Common myeloid progenitor, CD34-positive (primary cell): ENCODE measurements around the gene RARRES2.

Source experiments
- CTCF ChIA-PET: fragments of 350-600 bp; sonication (Branson Sonifier 250); formaldehyde crosslinking; loops from one replicate; lab custom pipeline; 2021; ENCODE audit warnings: antibody characterized with exemption; lab: Charles Lee
- POLR2A ChIA-PET: fragments of 350-600 bp; sonication (Branson Sonifier 250); formaldehyde crosslinking; loops from one replicate; lab custom pipeline; 2021; ENCODE audit warnings: antibody characterized with exemption; lab: Charles Lee
- DNase-seq, 3 donors: peaks; one replicate each; pipeline versions ENCODE4 v3.0.0 to v3.0.0-alpha.2; 2013
- H3K27ac ChIP-seq, 2 experiments: 1 replicate in 1 of 2; 2 replicates in 1 of 2; pipeline ENCODE4 v1.7.0; 2013; ENCODE audit warnings: inconsistent platforms in 2 of 2, low read length in 2 of 2, mild to moderate bottlenecking in 2 of 2, low read depth in 1 of 2, moderate library complexity in 1 of 2; ENCODE audit not compliant: severe bottlenecking in 2 of 2, insufficient read depth in 1 of 2, poor library complexity in 1 of 2
- H3K27me3 ChIP-seq, 5 experiments: replicated peaks in 2 of 5; 1 replicate in 3 of 5; 2 replicates in 2 of 5; pipeline versions ENCODE4 v1.6.1 to v1.7.0; 2013; ENCODE audit warnings: low read length in 4 of 5, mild to moderate bottlenecking in 2 of 5, moderate library complexity in 2 of 5, inconsistent platforms in 1 of 5; ENCODE audit not compliant: insufficient read depth in 5 of 5, control insufficient read depth in 4 of 5
- H3K36me3 ChIP-seq, 4 experiments: 1 replicate in 2 of 4; 2 replicates in 2 of 4; pipeline versions ENCODE4 v1.6.1 to v1.7.0; 2013; ENCODE audit warnings: low read length in 3 of 4, control low read depth in 1 of 4, mild to moderate bottlenecking in 1 of 4; ENCODE audit not compliant: control insufficient read depth in 4 of 4, insufficient read depth in 4 of 4
- H3K4me1 ChIP-seq, 4 experiments: 1 replicate in 3 of 4; 2 replicates in 1 of 4; pipeline versions ENCODE4 v1.6.1 to v1.7.1; 2013; ENCODE audit warnings: low read length in 3 of 4, mild to moderate bottlenecking in 3 of 4, control low read depth in 1 of 4, inconsistent platforms in 1 of 4, moderate library complexity in 1 of 4; ENCODE audit not compliant: control insufficient read depth in 4 of 4, insufficient read depth in 4 of 4; ENCODE audit errors: control extremely low read depth in 1 of 4
- H3K4me3 ChIP-seq, 7 experiments: 1 replicate in 4 of 7; 2 replicates in 3 of 7; pipeline versions ENCODE4 v1.5.1 to v1.7.0; 2013; ENCODE audit warnings: mild to moderate bottlenecking in 7 of 7, low read length in 6 of 7, moderate library complexity in 6 of 7, inconsistent platforms in 2 of 7, low read depth in 2 of 7, control low read depth in 1 of 7; ENCODE audit not compliant: insufficient read depth in 4 of 7, control insufficient read depth in 1 of 7; ENCODE audit errors: extremely low read depth in 1 of 7
- H3K9me3 ChIP-seq, 5 experiments: 1 replicate in 4 of 5; 2 replicates in 1 of 5; pipeline versions ENCODE4 v1.6.1 to v1.7.1; 2013; ENCODE audit warnings: low read length in 4 of 5, mild to moderate bottlenecking in 2 of 5, inconsistent platforms in 1 of 5, low read depth in 1 of 5, moderate library complexity in 1 of 5; ENCODE audit not compliant: control insufficient read depth in 4 of 5, insufficient read depth in 2 of 5; ENCODE audit errors: control extremely low read depth in 1 of 5
- WGBS: methylation state at CpG from one replicate; pipeline ENCODE4 v1.1.5; 2013; ENCODE audit not compliant: insufficient coverage; 5-methylcytosine and 5-hydroxymethylcytosine counted together

Gene RARRES2

GRCh38 chr7:150377635-150378034 lies 36.2 kb upstream of the RARRES2 start:
- H3K4me3 ChIP-seq = peak overlapping the region in 1 of 7 experiments; percentile 90
- ChIA-PET CTCF (interaction anchor here (0.6 to 2.6 kb wide), 13 partner anchors 8 to 262 kb away, joined by 3 to 16 read pairs (median 3); partner anchors contain the start of genes ACTR3C, LRRC61 and REPIN1), POLR2A (interaction anchor here (1.3 to 2.3 kb wide), 3 partner anchors 9 to 22 kb away, joined by 4 to 13 read pairs (median 12); partner anchors contain the start of gene REPIN1)
- H3K27ac ChIP-seq = peak overlapping the region in 1 of 2 experiments; percentile 90
- H3K4me1 ChIP-seq = peaks cover 15 to 60% (median 40%) of the 10 kb centered on the region in 4 experiments
- DNase-seq = no peak
- H3K9me3 ChIP-seq = no peaks in the 10 kb centered on the region
- no peaks in the 10 kb centered on the region for H3K27me3 ChIP-seq
- H3K36me3 ChIP-seq = peaks cover 4 to 27% (median 17%) of the 10 kb centered on the region in 4 experiments
- 84% methylated on average over 2 of the region's 4 CpGs for WGBS

DNA sequence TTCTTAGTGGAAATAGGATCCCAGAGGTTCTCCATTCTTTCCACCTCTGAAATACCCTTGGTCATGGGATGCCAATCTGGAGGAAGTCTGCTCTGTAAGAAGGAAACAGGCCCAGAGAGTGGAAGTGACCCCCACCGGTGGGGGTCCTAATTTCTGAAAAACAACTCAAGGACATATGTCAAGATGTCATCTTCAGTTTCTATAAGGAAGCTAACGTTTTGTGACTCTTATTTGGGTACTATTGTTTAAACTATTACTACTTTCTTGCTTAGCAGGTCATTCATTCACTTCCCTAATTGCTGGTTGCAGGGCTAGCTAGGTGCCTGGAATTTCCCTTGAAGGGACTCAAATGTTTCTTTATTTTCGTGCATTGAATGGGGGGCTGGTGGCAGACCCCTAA lies 35.8 kb upstream of the RARRES2 start:
- POLR2A ChIA-PET = interaction anchor here (1.3 to 2.3 kb wide), 2 partner anchors 8 to 22 kb away, joined by 4 to 13 read pairs; partner anchors contain the start of gene REPIN1
- no peaks in the 10 kb centered on the region for H3K27me3 ChIP-seq
- H3K9me3 ChIP-seq = no peaks in the 10 kb centered on the region
- H3K4me3 ChIP-seq = no peak overlapping the region
- peaks cover 15 to 65% (median 41%) of the 10 kb centered on the region in 4 experiments for H3K4me1 ChIP-seq
- CTCF ChIA-PET = interaction anchor here (0.6 to 2.6 kb wide), 7 partner anchors 7 to 263 kb away, joined by 3 to 16 read pairs (median 3); partner anchors contain the start of genes ACTR3C and LRRC61
- H3K27ac ChIP-seq = peak overlapping the region in 1 of 2 experiments; percentile 27
- H3K36me3 ChIP-seq = peaks cover 5 to 30% (median 21%) of the 10 kb centered on the region in 4 experiments
- peak in 2 of 3 donors; percentile 46 to 51 for DNase-seq
- 43% methylated on average over 2 of the region's 3 CpGs for WGBS

DNA sequence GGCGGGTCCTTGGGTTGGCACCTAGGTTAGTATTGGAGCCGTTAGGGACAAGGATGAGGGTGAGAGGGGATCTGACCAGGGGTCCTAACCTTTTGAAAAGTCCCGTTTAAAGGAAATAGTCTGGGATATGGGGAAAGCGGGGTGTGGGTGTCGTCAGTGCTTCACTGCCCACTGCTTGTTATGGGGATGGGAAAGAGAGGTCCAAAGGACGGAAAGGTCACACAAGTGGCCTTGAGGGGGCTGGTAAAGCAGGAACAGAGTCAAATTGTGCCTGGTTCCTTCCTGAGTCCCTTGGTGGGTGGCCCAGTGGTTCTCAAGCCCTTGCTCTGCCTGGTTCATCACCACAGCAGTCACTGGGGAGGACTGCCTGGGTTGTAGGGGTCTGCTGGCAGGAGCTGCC lies 35.1 kb upstream of the RARRES2 start:
- ChIA-PET CTCF (interaction anchor here (2.6 kb wide), 1 partner anchor 30 kb away, joined by 14 read pairs; a partner anchor contains a TSS), POLR2A (interaction anchor here (1.3 kb wide), 1 partner anchor 21 kb away, joined by 4 read pairs; no protein-coding TSS in a partner anchor)
- no peak for DNase-seq
- Histone ChIP-seq H3K27ac (peak overlapping the region in 1 of 2 experiments; percentile 27), H3K27me3 (no peaks in the 10 kb centered on the region), H3K9me3 (no peaks in the 10 kb centered on the region), H3K36me3 (peaks cover 5 to 36% (median 26%) of the 10 kb centered on the region in 4 experiments), H3K4me3 (no peak overlapping the region), H3K4me1 (peaks cover 15 to 65% (median 41%) of the 10 kb centered on the region in 4 experiments)
- 100% methylated on average over 6 of the region's 6 CpGs for WGBS

GRCh38 chr7:150375662-150376521 lies 34.5 kb upstream of the RARRES2 start:
- Histone ChIP-seq H3K9me3 (no peaks in the 10 kb centered on the region), H3K4me3 (no peak overlapping the region), H3K4me1 (peaks cover 15 to 62% (median 45%) of the 10 kb centered on the region in 4 experiments), H3K36me3 (peaks cover 5 to 43% (median 31%) of the 10 kb centered on the region in 4 experiments), H3K27ac (no peak overlapping the region), H3K27me3 (no peaks in the 10 kb centered on the region)
- DNase-seq = no peak
- CTCF ChIA-PET = interaction anchor here (1.0 to 4.2 kb wide), 4 partner anchors 19 to 38 kb away, joined by 3 to 27 read pairs (median 9); a partner anchor contains a TSS
- 97% methylated on average over 7 of the region's 10 CpGs for WGBS
- POLR2A ChIA-PET = no interaction called here

DNA sequence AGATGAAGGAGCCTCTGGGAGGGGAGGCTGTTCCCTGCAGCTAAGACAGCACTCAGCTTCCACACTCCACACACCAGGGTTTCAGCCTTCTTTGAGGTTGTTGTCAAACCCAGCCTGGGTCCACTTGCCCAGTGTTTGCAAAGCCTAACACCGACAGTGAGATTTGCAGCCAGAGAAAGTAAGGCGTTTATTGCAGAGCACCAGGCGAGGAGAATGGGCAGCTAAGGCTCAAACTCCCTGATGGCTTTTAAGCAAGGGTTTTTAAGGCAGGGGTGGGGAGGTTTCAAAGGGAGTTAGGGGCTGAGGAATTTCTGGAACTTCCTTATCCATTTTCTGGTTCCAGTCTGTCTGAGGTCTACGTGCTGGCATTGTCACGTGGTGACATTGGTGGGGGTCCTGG lies 33.0 kb upstream of the RARRES2 start:
- POLR2A ChIA-PET = no interaction called here
- Histone ChIP-seq H3K9me3 (no peaks in the 10 kb centered on the region), H3K27me3 (no peaks in the 10 kb centered on the region), H3K4me1 (peaks cover 14 to 63% (median 54%) of the 10 kb centered on the region in 4 experiments), H3K4me3 (no peak overlapping the region), H3K27ac (peak overlapping the region in 1 of 2 experiments; percentile 25), H3K36me3 (peaks cover 5 to 55% (median 34%) of the 10 kb centered on the region in 4 experiments)
- CTCF ChIA-PET = interaction anchor here (0.6 to 4.2 kb wide), 8 partner anchors 18 to 994 kb away, joined by 3 to 27 read pairs (median 3); a partner anchor contains a TSS
- 98% methylated on average over 5 of the region's 5 CpGs for WGBS
- DNase-seq = no peak

DNA sequence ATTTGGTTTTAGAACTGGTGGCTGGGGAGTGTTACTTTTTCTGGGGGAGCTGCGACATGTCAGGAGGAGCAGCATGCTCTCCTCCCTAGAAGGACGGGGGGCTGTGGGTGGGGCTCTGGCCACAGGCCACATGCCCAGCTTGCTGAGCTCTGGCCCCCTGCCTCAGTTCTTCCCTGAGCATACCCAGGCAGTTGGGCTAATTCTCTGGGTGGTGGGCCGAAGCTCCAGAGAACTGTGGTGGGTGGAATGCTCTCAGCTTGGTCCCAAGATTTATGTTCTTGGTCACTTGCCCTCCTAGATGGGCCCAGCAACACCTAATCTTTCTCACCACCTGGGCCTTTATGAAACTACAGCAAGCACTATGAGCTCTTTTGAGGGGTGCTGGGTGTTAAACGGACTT lies 32.6 kb upstream of the RARRES2 start:
- H3K4me1 ChIP-seq = peaks cover 14 to 63% (median 57%) of the 10 kb centered on the region in 4 experiments
- 100% methylated on average over 3 of the region's 4 CpGs for WGBS
- no peak for DNase-seq
- peaks cover 5 to 55% (median 34%) of the 10 kb centered on the region in 4 experiments for H3K36me3 ChIP-seq
- ChIA-PET POLR2A (no interaction called here), CTCF (interaction anchor here (0.9 to 4.2 kb wide), 5 partner anchors 17 to 251 kb away, joined by 3 to 27 read pairs (median 3); a partner anchor contains a TSS)
- no peaks in the 10 kb centered on the region for H3K9me3 ChIP-seq
- H3K27ac ChIP-seq = peak overlapping the region in 1 of 2 experiments; percentile 25
- no peak overlapping the region for H3K4me3 ChIP-seq
- H3K27me3 ChIP-seq = no peaks in the 10 kb centered on the region
